Sigmoid colon (tissue), 4 donors: ENCODE results near the gene XYLT1.

Source experiments
- CTCF ChIP-seq, 4 experiments: fragments of 450-650 bp in 3 of 4; fragments of 200-600 bp in 1 of 4; IDR thresholded peaks; one replicate each; pipeline ENCODE4 v1.5.1; 2016 to 2019; ENCODE audit warnings: antibody characterized with exemption in 4 of 4, mild to moderate bottlenecking in 3 of 4, moderate library complexity in 2 of 4
- EP300 ChIP-seq, 4 donors: sonication (generic); formaldehyde crosslinking; IDR thresholded peaks; one replicate each; pipeline ENCODE4 v1.6.1; 2017; ENCODE audit warnings: antibody characterized with exemption in 4 of 4
- POLR2A ChIP-seq, 2 donors: fragments of 450-650 bp; IDR thresholded peaks; one replicate each; pipeline ENCODE4 v1.6.1; 2016; ENCODE audit warnings: antibody characterized with exemption in 2 of 2, mild to moderate bottlenecking in 2 of 2, moderate library complexity in 2 of 2
- POLR2AphosphoS5 ChIP-seq, 4 donors: sonication (generic); formaldehyde crosslinking; IDR thresholded peaks; one replicate each; pipeline ENCODE4 v1.6.1; 2017; ENCODE audit warnings: antibody characterized with exemption in 4 of 4

GRCh38 chr16:17083628-17084027 lies 387.1 kb downstream of the XYLT1 start:
- TF ChIP-seq CTCF (IDR thresholded peaks at IDR 0.05) (no peak), POLR2A (IDR thresholded peaks at IDR 0.05) (no peak), EP300 (IDR thresholded peaks at IDR 0.05) (no peak), POLR2AphosphoS5 (IDR thresholded peaks at IDR 0.05) (no peak)
